ENCODE measurements around the gene ST3GAL4. TPM values are rescaled to one million over a fixed set of nuclear protein-coding genes. Genes with fewer than 3 reads are reported as not detected.

The ST3GAL4 gene
- 12.8 to 17.3 TPM (median 14.3 TPM) in 3 replicates for total RNA-seq (2021)
- Bru-seq, nascent RNA = percentile 55 among the genes with signal in this experiment
- long read RNA-seq, experiment 1, transcript ST3GAL4-204 (11 exons, 1,812 nt) = major isoform, 22 of 35 reads
- long read RNA-seq, experiment 1, partial matches to known transcripts = 2 of 35 reads
- long read RNA-seq, experiment 1, other reads (novel, unspliced or antisense) = 5 of 35 reads
- long read RNA-seq, experiment 2, transcript ST3GAL4-204 (11 exons, 1,812 nt) = major isoform, 6 of 20 reads
- long read RNA-seq, experiment 2, partial matches to known transcripts = 5 of 20 reads
- long read RNA-seq, experiment 2, other reads (novel, unspliced or antisense) = 7 of 20 reads
- long read RNA-seq, experiment 3, partial matches to known transcripts = 0 of 3 reads
- long read RNA-seq, experiment 3, other reads (novel, unspliced or antisense) = 3 of 3 reads

GRCh38 chr11:126355324-126355925 is at the start of gene ST3GAL4:
Gene ST3GAL4 (plus strand): TSS chr11:126355686. CDS start chr11:126406156, 50,470 bp downstream.
- Mint-ChIP-seq H3K4me1 (peaks cover 52% of the 10 kb centered on the region), H3K9me3 (no peaks in the 10 kb centered on the region), H3K4me3 (peak within 1 kb of the TSS; percentile 91), H3K36me3 (peaks cover 8% of the 10 kb centered on the region), H3K27ac (0 out of 2 replicates have a peak within 1 kb of the TSS, but pooled peaks have one; percentile 53), H3K27me3 (ENCODE audit: low read depth) (no peaks in the 10 kb centered on the region)
- DNase-seq (ENCODE audit: low spot score) (peak; percentile 87), ATAC-seq (peak; percentile 88)
- CTCF ChIA-PET = interaction anchor here (0.6 to 2.9 kb wide), 6 partner anchors 18 to 1468 kb away, joined by 3 to 16 read pairs (median 4); no protein-coding TSS in a partner anchor
- POLR2A ChIA-PET = interaction anchor here (1.0 kb wide), 1 partner anchor 9 kb away, joined by 3 read pairs; no protein-coding TSS in a partner anchor
- TF ChIP-seq SMAD4 (CRISPR knock-in tag; IDR thresholded peaks at IDR 0.05) = no peak
- TF ChIP-seq SP1 (CRISPR knock-in tag; conservative IDR thresholded peaks at IDR 0.05) = peak; percentile 72
- TF ChIP-seq FOXP1 (CRISPR knock-in tag; IDR thresholded peaks at IDR 0.05; ENCODE audit: borderline replicate concordance) = peak; percentile 61; the same call in 1 of the 2 replicates
- TF ChIP-seq ZNF138 (CRISPR knock-in tag; conservative IDR thresholded peaks at IDR 0.05) = no peak
- TF ChIP-seq ATF2 (CRISPR knock-in tag; IDR thresholded peaks at IDR 0.05; ENCODE audit: borderline replicate concordance, low read depth) = no peak
- TF ChIP-seq ZNF512 (CRISPR knock-in tag; IDR thresholded peaks at IDR 0.05; ENCODE audit: borderline replicate concordance) = no peak
- no peak for TF ChIP-seq TCF7 (CRISPR knock-in tag; IDR thresholded peaks at IDR 0.05; ENCODE audit: low read depth)
- no peak for TF ChIP-seq E2F1 (CRISPR knock-in tag; IDR thresholded peaks at IDR 0.05)
- TF ChIP-seq, protein P1, sequence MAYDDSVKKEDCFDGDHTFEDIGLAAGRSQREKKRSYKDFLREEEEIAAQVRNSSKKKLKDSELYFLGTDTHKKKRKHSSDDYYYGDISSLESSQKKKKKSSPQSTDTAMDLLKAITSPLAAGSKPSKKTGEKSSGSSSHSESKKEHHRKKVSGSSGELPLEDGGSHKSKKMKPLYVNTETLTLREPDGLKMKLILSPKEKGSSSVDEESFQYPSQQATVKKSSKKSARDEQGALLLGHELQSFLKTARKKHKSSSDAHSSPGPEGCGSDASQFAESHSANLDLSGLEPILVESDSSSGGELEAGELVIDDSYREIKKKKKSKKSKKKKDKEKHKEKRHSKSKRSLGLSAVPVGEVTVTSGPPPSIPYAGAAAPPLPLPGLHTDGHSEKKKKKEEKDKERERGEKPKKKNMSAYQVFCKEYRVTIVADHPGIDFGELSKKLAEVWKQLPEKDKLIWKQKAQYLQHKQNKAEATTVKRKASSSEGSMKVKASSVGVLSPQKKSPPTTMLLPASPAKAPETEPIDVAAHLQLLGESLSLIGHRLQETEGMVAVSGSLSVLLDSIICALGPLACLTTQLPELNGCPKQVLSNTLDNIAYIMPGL (CRISPR knock-in tag; IDR thresholded peaks at IDR 0.05) = no peak
- no peak for TF ChIP-seq ATF3 (CRISPR knock-in tag; conservative IDR thresholded peaks at IDR 0.05)
- TF ChIP-seq E2F5 (CRISPR knock-in tag; IDR thresholded peaks at IDR 0.05) = peak; percentile 41
- TF ChIP-seq PRDM15 (CRISPR knock-in tag; IDR thresholded peaks at IDR 0.05) = no peak
- no peak for TF ChIP-seq ZNF317 (CRISPR knock-in tag; IDR thresholded peaks at IDR 0.05; ENCODE audit: borderline replicate concordance, low read depth)
- no peak for TF ChIP-seq ARID4B (CRISPR knock-in tag; IDR thresholded peaks at IDR 0.05; ENCODE audit: borderline replicate concordance)
- TF ChIP-seq USF2 (CRISPR knock-in tag; IDR thresholded peaks at IDR 0.05) = 0 out of 2 replicates have a peak, but pooled peaks have one; percentile 11
